NCI-H2107 (cell line): ENCODE data around the gene NPAS3.

Source experiments
- DNase-seq: peaks from one replicate; lab custom pipeline; 2025; lab: John Stamatoyannopoulos, UW

Gene NPAS3

GRCh38 chr14:33714527-33715226 lies 776.0 kb downstream of the NPAS3 start:
- DNase-seq: no peak

- no peak for DNase-seq
These were observed 776.5 kb downstream of the NPAS3 start for GRCh38 chr14:33715227-33715528.

- DNase-seq: no peak
These were observed 778.2 kb downstream of the NPAS3 start for GRCh38 chr14:33716921-33717320.

GRCh38 chr14:33717866-33718265 lies 779.2 kb downstream of the NPAS3 start:
- DNase-seq: no peak

- DNase-seq: no peak
These were observed 781.7 kb downstream of the NPAS3 start for GRCh38 chr14:33720284-33720787.

GRCh38 chr14:33726685-33727084 lies 788.0 kb downstream of the NPAS3 start:
- DNase-seq: no peak

GRCh38 chr14:33727606-33728005 lies 788.9 kb downstream of the NPAS3 start:
- no peak for DNase-seq

- DNase-seq: no peak
These were observed 789.4 kb downstream of the NPAS3 start for GRCh38 chr14:33728010-33728498.

GRCh38 chr14:33730156-33730555 lies 791.5 kb downstream of the NPAS3 start:
- no peak for DNase-seq

GRCh38 chr14:33732175-33732574 lies 793.5 kb downstream of the NPAS3 start:
- DNase-seq: no peak

- no peak for DNase-seq
These were observed 794.6 kb downstream of the NPAS3 start for GRCh38 chr14:33733310-33733709.

- no peak for DNase-seq
These were observed 795.0 kb downstream of the NPAS3 start for GRCh38 chr14:33733721-33734120.

- DNase-seq: no peak
These were observed 795.7 kb downstream of the NPAS3 start for GRCh38 chr14:33734387-33734786.

- DNase-seq: no peak
These were observed 797.7 kb downstream of the NPAS3 start for GRCh38 chr14:33736299-33736825.

GRCh38 chr14:33736979-33737378 lies 798.3 kb downstream of the NPAS3 start:
- no peak for DNase-seq

GRCh38 chr14:33737446-33737845 lies 798.8 kb downstream of the NPAS3 start:
- no peak for DNase-seq

GRCh38 chr14:33738029-33738428 lies 799.4 kb downstream of the NPAS3 start:
- DNase-seq: no peak

GRCh38 chr14:33738491-33738890 lies 799.8 kb downstream of the NPAS3 start:
- DNase-seq: no peak

GRCh38 chr14:33740531-33740930 lies 801.9 kb downstream of the NPAS3 start:
- DNase-seq: no peak

GRCh38 chr14:33742166-33742565 lies 803.5 kb downstream of the NPAS3 start:
- no peak for DNase-seq

GRCh38 chr14:33745163-33745562 lies 806.5 kb downstream of the NPAS3 start:
- DNase-seq: no peak

- DNase-seq: no peak
These were observed 809.1 kb downstream of the NPAS3 start for GRCh38 chr14:33747749-33748148.

- no peak for DNase-seq
These were observed 815.6 kb downstream of the NPAS3 start for GRCh38 chr14:33754261-33754660.

GRCh38 chr14:33755358-33755757 lies 816.7 kb downstream of the NPAS3 start:
- DNase-seq: no peak
